ENCODE data around the gene UBE2Z.
A peak's percentile ranks its signal among the peaks of the same experiment; 100 is the strongest.
"Not testable (repeated sequence)": the region's sequence is repeated elsewhere in the genome, so short reads cannot be mapped to it uniquely, and the experiment has no call there.

UBE2Z gene

GRCh38 chr17:48905987-48906515 is 2.2 kb upstream of the UBE2Z start:
- DNase-seq = no peak

- no peak for DNase-seq
Observed at GRCh38 chr17:48907713-48908046, 527 bp upstream of the UBE2Z start.

- DNase-seq = no peak
Observed at GRCh38 chr17:48908853-48909394, 717 bp downstream of the UBE2Z start.

DNA sequence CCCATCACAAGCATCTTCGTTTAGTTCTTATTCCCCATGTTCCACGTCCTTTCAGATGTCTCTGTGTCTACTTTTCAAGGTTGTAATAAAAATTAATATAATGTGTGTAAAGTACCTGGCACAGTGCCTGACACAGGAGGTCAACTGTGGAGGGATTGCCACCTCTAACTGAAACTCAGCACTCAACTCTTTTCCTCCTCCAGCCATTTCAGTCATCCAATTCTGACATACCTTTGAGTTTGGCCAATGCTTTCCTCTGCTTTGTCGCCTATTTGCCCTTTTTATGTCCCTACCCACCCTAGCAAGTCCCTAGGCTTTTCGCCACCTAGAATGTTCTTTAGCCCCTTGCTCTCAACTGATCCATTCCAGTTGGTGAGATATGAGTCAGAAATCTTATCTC is 1.6 kb downstream of the UBE2Z start:
- no peak for DNase-seq

GRCh38 chr17:48910370-48910769 is 2.2 kb downstream of the UBE2Z start:
- no peak for DNase-seq

DNA sequence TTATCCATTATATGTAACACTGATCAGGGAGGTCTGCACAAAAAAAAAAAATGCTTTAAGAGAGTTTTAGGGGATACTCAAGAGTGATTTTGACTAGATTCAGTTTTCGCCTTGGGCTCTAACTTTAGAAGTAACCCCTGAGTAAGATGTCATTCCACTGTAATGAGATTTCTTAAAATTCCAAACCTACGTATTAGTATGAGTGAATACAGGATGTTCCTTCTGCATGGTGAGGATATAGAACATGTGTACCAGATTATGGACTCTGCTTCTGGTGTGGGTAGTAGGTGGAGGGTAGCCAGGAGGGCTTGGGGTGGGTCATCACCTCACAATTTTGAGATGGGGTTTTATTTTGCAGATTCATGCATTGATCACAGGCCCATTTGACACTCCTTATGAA is 4.3 kb downstream of the UBE2Z start:
- DNase-seq = no peak

- no peak for DNase-seq
Observed at GRCh38 chr17:48915459-48916282, 7.5 kb downstream of the UBE2Z start.

GRCh38 chr17:48925251-48925990 is 17.2 kb downstream of the UBE2Z start:
- no peak for DNase-seq

DNA sequence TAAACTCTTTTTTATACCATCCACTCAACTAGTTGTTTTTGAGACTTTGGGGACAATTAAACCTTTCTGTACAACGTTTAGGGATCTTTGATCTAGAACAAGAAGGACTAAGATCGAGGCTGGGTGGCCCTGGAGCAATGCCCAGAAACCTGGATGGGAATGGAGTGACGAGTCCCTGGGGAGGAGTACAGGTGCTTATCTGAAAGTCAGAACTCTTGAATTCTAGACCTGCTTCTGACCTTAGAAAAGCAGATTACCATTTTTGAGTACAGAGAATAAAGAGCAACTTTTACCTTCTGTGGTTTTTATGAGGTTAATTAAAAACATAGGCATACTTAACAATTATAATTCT is 17.8 kb downstream of the UBE2Z start:
- DNase-seq = no peak

DNA sequence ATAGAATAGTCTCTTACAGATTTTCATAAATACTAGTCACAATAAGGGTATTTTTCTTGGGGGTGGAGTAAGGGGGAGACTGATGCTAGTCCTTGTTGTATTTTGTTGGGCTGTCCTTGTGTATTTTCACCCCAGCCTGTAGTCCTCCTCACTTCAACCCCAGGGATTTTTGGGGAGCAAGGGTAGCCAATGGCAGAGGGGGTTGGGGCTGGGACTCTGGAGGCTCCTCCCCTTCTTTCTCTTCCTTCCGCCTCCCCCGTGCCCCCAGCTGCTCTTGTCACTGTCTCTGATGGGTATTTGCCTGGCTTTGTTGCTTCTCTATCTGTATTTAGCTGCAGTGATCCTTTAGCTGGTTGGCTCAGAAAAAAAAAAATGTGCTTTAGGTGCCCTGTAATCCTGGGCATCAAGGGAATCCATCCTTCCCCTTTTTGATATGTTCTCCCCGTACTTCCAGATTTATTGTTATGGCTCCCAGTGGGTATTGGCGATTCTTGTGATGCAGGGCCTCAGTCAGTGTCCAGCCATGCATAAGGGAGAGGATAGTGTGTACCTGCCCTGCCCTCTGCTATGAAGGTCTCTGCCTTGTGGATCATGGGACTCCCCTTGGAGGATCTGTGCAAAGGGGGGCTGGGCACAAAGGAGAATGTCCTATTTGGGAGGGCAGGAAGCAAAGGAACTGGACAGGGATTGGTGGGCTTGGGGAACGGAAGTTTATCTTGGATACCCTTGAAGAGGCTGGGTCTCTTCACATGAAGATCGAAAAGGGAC is 20.0 kb downstream of the UBE2Z start:
- DNase-seq = no peak

DNA sequence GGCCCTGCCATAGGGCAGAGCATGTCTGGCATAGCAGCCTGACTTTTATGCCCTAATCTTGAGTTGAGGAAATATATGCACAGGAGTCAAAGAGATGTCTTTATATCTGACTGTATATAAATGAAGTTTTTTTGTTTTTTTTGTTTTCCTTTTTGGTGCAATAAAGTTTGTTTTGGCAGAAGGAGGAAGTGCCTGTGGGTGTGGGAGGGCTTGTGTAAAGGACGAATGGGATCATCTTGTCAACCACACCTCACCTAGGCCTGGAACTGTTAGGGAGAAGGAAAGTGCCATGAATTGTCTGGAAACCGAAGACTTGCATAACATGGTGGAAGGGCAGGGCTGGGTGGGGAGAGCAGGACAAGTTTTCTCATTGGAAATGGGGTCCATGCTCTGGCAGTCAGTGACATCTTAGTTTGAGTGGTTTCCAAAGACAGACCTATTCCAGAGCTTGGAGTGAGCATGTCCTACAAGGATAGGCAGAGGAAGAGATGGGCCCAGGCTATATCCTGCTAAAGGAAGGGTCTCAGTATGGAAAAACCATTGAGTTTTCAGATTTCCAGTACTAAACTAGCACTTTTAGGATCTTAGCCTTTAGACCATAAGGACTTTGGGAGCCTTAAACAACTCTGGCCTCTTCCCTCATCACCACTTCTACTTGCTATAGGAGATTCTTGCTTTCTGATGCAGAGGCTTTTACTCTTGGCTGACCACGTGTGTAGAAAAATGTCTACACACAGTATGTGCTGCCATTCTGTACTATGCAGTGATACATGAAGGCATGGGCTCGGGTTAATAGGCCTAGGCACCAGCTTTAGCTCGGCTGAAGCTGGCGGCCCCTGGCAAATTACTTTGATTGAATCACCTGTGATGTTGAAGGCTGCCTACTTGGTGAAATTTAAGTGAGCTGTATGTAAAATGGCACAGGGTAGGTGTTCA is 20.9 kb downstream of the UBE2Z start:
- no peak for DNase-seq

GRCh38 chr17:48929812-48930165 is 21.6 kb downstream of the UBE2Z start:
- DNase-seq = no peak

DNA sequence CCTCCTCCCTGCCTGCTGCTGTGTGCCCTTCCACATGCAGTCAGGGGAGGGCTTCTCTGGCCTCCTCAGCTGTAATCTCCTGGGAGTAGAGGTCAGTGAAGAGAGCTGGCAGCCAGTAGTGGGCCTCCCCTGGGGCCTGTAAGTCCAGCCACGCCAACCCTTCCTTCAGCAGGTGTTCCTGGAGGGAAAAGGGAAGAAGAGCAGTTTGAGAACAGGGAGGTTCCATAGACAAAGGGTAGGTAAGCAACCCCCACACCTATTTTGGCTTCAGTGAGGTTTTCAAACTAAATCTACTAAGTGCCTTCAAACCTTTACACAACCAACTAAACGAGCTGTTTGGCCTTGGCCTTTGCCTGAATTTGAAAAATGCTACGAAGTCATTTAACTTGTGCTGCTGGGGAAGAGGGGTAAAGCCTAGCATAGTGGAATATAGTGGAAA is 22.2 kb downstream of the UBE2Z start:
- DNase-seq = no peak

- DNase-seq = no peak
Observed at GRCh38 chr17:48933035-48933434, 24.8 kb downstream of the UBE2Z start.

DNA sequence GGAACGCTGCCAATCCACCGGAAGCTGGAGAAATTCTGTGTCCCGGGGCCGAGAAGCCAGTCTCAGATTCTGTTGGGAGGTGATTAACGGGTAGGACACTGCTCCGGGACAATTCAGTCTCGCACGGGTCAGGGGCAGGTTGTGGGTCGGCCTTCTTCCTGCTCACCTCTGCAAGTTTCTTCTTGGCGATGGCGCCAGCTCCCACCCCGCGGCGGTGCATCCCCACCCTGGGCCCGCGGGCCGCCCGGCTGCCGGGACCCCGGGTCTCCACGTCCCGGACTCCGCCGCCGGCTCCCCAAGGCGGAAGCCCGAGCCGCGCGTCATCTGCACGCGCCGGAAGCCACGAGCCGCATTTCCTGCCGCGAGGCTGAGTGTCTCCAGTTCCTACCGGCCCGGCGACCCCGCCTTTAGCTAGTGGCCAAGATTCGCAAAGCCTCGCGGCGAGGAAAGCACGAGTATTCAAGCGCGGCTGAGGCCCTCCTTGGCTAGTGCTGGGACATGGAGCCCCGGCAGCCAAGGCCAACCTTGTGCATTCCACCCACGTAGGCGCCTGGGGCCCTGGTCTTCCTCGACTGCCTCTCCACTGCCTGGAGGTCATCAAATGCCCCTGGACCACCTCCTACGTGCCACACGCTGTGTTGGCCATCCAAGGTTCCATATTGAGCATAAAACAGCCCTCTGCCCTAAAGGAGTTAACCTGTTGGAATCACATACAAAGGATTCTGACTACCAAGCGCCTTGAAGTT is 36.5 kb downstream of the UBE2Z start, which contains the start of gene SNF8:
Gene SNF8 (minus strand): TSS at position 328 of the 746 bp plus-strand sequence. CDS start 108 bp downstream, at position 220.
- peak; percentile 24 for DNase-seq

DNA sequence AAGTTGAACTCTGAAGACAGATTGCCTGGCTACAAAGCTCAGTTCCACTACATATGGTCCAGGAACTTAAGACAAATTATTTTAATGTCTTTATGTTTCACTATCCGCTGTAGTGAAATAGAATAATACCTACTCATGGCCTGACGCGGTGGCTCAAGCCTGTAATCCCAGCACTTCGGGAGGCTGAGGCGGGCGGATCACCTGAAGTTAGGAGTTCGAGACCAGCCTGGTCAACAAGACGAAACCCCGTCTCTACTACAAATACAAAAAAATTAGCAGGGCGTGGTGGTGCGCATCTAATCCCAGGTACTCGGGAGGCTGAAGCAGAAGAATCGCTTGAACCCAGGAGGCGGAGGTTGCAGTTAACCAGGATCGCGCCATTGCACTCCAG is 37.0 kb downstream of the UBE2Z start:
- not testable (repeated sequence) for DNase-seq

- DNase-seq = no peak
Observed at GRCh38 chr17:48951572-48951971, 43.4 kb downstream of the UBE2Z start.

DNA sequence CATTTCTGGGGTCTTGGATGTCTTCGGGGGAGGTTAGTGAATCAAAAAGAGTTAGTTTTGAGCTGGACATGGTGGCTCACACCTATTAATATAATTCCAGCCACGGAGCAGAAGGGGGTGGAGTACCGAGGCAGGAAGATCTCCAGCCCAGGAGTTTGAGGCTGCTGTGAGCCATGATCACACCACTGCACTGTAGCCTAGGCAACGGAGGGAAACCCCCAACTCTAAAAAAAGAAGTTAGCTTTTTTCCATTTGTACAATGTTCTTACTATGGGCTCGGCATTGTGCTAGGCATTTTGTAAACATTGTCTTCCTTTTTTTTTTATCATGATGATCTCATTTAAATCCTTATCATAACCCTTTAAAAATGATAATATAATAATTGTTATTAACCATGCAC is 44.7 kb downstream of the UBE2Z start:
- DNase-seq = no peak

- no peak for DNase-seq
Observed at GRCh38 chr17:48954300-48954755, 46.1 kb downstream of the UBE2Z start.

- no peak for DNase-seq
Observed at GRCh38 chr17:48960834-48961515, 52.8 kb downstream of the UBE2Z start.
